Vagina (tissue), 2 donors: Measurements from ENCODE around the gene DAZAP1.

Experiments used
- CTCF ChIP-seq, 3 experiments: fragments of 450-650 bp in 2 of 3; fragments of 200-600 bp in 1 of 3; sonication (generic) in 1 of 3; IDR thresholded peaks; one replicate each; pipeline ENCODE4 v1.5.1; 2017 to 2019; ENCODE audit warnings: antibody characterized with exemption in 3 of 3, mild to moderate bottlenecking in 2 of 3, moderate library complexity in 2 of 3
- POLR2A ChIP-seq, 2 donors: fragments of 450-650 bp; IDR thresholded peaks; one replicate each; pipeline ENCODE4 v1.6.1; 2017; ENCODE audit warnings: antibody characterized with exemption in 2 of 2, mild to moderate bottlenecking in 2 of 2, moderate library complexity in 2 of 2
- POLR2AphosphoS5 ChIP-seq, 2 donors: sonication (generic); formaldehyde crosslinking; IDR thresholded peaks; one replicate each; pipeline ENCODE4 v1.9.0; 2017; ENCODE audit warnings: antibody characterized with exemption in 2 of 2, mild to moderate bottlenecking in 2 of 2, low read depth in 1 of 2; ENCODE audit not compliant: insufficient read depth in 1 of 2

GRCh38 chr19:1377176-1377964, 30.0 kb upstream of the DAZAP1 start:
- TF ChIP-seq CTCF (IDR thresholded peaks at IDR 0.05) (no peak), POLR2AphosphoS5 (IDR thresholded peaks at IDR 0.05; ENCODE audit: insufficient read depth in 1 of 2, low read depth in 1 of 2) (no peak), POLR2A (IDR thresholded peaks at IDR 0.05) (no peak)
